Stimulated activated CD8-positive, alpha-beta memory T cell treated with anti-CD3 and anti-CD28 coated beads, Interleukin-12 subunit alpha, Interleukin-12 subunit beta, amount 100 ng/mL, for 1 hour (primary cell): ENCODE data around the gene MEOX2.

Experiments
- DNase-seq: peaks from one replicate; pipeline ENCODE4 v3.0.0-alpha.2; 2020; ENCODE audit warnings: low read depth

Gene MEOX2

GRCh38 chr7:15686295-15686956 lies at the start of gene MEOX2:
MEOX2 (minus strand) TSS chr7:15686683; CDS start chr7:15686402, 281 bp downstream.
- no peak for DNase-seq

GRCh38 chr7:15729746-15730145 lies 43.3 kb upstream of the MEOX2 start:
- DNase-seq = no peak

GRCh38 chr7:15725051-15725450 lies 38.6 kb upstream of the MEOX2 start:
- no peak for DNase-seq

- no peak for DNase-seq
Observed at GRCh38 chr7:15723841-15724240, 37.4 kb upstream of the MEOX2 start.

GRCh38 chr7:15720849-15721471 lies 34.5 kb upstream of the MEOX2 start:
- DNase-seq = no peak

- no peak for DNase-seq
Observed at GRCh38 chr7:15719311-15719710, 32.8 kb upstream of the MEOX2 start.

- no peak for DNase-seq
Observed at GRCh38 chr7:15715435-15715834, 29.0 kb upstream of the MEOX2 start.

- no peak for DNase-seq
Observed at GRCh38 chr7:15709978-15710377, 23.5 kb upstream of the MEOX2 start.

GRCh38 chr7:15707570-15707969 lies 21.1 kb upstream of the MEOX2 start:
- no peak for DNase-seq

GRCh38 chr7:15703732-15704131 lies 17.2 kb upstream of the MEOX2 start:
- no peak for DNase-seq

- DNase-seq = no peak
Observed at GRCh38 chr7:15692501-15693020, 6.1 kb upstream of the MEOX2 start.

GRCh38 chr7:15688911-15689310 lies 2.4 kb upstream of the MEOX2 start:
- no peak for DNase-seq

- no peak for DNase-seq
Observed at GRCh38 chr7:15688279-15688626, 1.8 kb upstream of the MEOX2 start.

GRCh38 chr7:15687546-15688278 lies 1.2 kb upstream of the MEOX2 start:
- DNase-seq = no peak

GRCh38 chr7:15686957-15687545 lies 568 bp upstream of the MEOX2 start:
- DNase-seq = no peak

- no peak for DNase-seq
Observed at GRCh38 chr7:15685358-15686294, 857 bp downstream of the MEOX2 start.

GRCh38 chr7:15684871-15685270 lies 1.6 kb downstream of the MEOX2 start:
- no peak for DNase-seq

- DNase-seq = no peak
Observed at GRCh38 chr7:15684111-15684800, 2.2 kb downstream of the MEOX2 start.

GRCh38 chr7:15682751-15683245 lies 3.7 kb downstream of the MEOX2 start:
- no peak for DNase-seq

GRCh38 chr7:15682111-15682510 lies 4.4 kb downstream of the MEOX2 start:
- DNase-seq = no peak

GRCh38 chr7:15681631-15682030 lies 4.9 kb downstream of the MEOX2 start:
- no peak for DNase-seq
